ENCODE measurements around the gene MRPL41. TPM values are rescaled to one million over a fixed set of nuclear protein-coding genes. Genes with fewer than 3 reads are reported as not detected.
"Not testable (repeated sequence)": the region's sequence is repeated elsewhere in the genome, so short reads cannot be mapped to it uniquely, and the experiment has no call there.

Gene MRPL41
- total RNA-seq, 6 experiments from 2014 or later = 48.4 to 67.7 (median 57.3) TPM

DNA sequence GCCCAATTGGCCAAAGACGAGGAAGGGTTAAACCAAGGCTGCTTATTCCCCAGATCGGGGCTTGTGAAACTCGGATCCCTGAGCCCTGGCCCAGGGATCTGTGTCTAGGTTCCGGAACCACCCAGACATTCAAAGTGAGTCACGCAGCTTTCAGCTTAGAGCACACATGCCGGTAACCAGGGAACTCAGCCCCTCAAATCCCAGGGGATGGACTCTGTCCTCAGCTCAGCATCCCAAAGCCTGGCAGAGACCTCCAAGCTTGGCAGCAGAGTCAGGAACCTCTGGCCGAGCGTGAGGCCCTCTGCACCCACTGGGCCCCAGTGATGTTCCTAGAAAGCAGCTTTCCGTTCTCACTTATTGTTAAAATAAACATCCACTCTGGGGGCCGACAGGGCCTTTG lies 6.6 kb upstream of the MRPL41 start:
- H3K27me3 Mint-ChIP-seq (ENCODE audit: insufficient read depth) = no peaks in the 10 kb centered on the region; the same call in none of the 2 replicates
- TF ChIP-seq, protein P1, sequence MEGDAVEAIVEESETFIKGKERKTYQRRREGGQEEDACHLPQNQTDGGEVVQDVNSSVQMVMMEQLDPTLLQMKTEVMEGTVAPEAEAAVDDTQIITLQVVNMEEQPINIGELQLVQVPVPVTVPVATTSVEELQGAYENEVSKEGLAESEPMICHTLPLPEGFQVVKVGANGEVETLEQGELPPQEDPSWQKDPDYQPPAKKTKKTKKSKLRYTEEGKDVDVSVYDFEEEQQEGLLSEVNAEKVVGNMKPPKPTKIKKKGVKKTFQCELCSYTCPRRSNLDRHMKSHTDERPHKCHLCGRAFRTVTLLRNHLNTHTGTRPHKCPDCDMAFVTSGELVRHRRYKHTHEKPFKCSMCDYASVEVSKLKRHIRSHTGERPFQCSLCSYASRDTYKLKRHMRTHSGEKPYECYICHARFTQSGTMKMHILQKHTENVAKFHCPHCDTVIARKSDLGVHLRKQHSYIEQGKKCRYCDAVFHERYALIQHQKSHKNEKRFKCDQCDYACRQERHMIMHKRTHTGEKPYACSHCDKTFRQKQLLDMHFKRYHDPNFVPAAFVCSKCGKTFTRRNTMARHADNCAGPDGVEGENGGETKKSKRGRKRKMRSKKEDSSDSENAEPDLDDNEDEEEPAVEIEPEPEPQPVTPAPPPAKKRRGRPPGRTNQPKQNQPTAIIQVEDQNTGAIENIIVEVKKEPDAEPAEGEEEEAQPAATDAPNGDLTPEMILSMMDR (IDR thresholded peaks at IDR 0.05) = no peak
- H3K9me3 Mint-ChIP-seq = no peaks in the 10 kb centered on the region
- H3K4me3 Mint-ChIP-seq = no peak overlapping the region
- no peak for DNase-seq
- no peaks in the 10 kb centered on the region for H3K36me3 Mint-ChIP-seq (ENCODE audit: low read depth)
- no peak overlapping the region for H3K27ac Mint-ChIP-seq
- H3K4me1 Mint-ChIP-seq (ENCODE audit: low read depth) = peaks cover 10% of the 10 kb centered on the region

DNA sequence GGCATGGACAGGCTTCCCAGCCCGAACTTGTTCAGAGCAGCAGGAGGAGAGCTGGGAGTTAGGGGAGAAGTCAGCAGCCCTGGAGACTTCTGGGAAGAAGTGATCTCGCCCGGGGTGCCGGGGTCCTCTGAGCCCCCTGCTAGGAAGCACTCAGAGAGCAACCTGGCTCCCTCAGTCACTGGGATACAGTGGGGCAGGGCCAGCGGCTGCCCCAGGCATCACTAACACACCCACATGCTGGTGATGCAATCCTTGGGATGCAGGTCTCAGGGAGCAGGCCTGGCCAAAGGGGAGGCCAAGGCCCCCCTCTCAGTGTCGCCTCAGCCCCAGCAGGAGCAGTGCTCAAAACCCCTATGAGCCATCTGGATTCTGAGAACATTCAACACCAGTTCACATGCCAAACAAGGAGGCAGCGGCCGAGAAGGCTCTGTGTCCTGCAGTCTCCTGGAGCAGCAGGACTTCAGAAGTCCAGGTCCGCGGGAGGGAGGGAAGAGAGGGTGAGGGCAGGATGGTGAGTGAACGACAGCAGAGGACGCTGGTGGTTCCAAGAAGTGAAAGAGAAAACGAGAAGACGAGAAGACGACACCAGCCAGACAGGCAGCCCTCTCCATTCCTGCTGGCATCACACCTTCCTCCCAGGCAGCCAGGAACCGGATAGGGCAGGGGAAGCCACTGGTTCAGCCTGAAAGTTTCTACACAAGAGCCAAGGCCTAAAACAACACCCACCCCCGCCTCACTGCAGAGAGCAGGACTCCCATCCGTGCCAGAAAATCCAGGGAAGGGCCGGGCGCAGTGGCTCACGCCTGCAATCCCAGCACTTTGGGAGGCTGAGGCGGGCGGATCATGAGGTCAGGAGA lies 3.8 kb upstream of the MRPL41 start:
- TF ChIP-seq, protein P1 (IDR thresholded peaks at IDR 0.05) = no peak
- Mint-ChIP-seq H3K9me3 (no peaks in the 10 kb centered on the region), H3K27me3 (ENCODE audit: insufficient read depth) (no peaks in the 10 kb centered on the region; the same call in 1 of the 2 replicates), H3K4me3 (no peak overlapping the region), H3K4me1 (ENCODE audit: low read depth) (peaks cover 21% of the 10 kb centered on the region), H3K36me3 (ENCODE audit: low read depth) (peaks cover 5% of the 10 kb centered on the region), H3K27ac (no peak overlapping the region)
- DNase-seq = no peak

DNA sequence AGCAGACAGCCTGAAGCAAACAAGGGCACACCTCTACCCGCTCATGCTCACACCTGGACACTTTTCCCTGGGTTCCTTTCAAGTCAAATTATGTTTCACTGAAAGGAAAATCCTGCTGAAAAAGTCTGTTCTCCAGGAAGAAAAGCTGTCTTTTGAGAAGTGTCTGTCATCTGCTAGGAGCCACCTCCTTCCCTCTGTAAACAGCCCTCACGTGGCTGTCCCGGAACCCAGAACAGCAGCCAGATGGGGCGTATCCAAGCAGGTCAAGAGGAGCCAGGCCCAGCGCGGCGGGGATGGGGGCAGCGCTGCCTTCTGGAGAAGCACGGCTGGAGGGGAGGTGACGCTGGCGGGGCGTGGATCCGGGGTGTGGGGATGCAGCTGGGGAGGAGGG lies 1.5 kb upstream of the MRPL41 start, which contains the start of gene PNPLA7:
Gene PNPLA7, minus strand, starts transcription at position 172 of the 391 bp plus-strand sequence. CDS start 205 bp downstream, outside the sequence.
- Mint-ChIP-seq H3K36me3 (ENCODE audit: low read depth) (peaks cover 16% of the 10 kb centered on the region), H3K4me1 (ENCODE audit: low read depth) (peaks cover 20% of the 10 kb centered on the region), H3K4me3 (peak within 1 kb of the TSS; percentile 85), H3K9me3 (no peaks in the 10 kb centered on the region), H3K27me3 (ENCODE audit: insufficient read depth) (no peaks in the 10 kb centered on the region), H3K27ac (peak within 1 kb of the TSS; percentile 64)
- TF ChIP-seq, protein P1 (IDR thresholded peaks at IDR 0.05) = no peak
- peak; percentile 70 for DNase-seq

DNA sequence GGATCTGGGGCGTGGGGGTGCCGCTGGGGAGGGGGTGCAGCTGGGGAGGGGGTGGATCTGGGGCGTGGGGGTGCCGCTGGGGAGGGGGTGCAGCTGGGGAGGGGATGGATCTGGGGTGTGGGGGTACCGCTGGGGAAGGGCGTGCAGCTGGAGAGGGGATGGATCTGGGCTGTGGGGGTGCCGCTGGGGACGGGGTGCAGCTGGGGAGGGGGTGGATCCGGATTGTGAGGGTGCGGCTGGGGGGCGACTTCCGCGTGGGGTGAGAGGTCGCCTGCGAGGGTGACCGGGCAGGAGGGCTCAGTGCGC lies 768 bp upstream of the MRPL41 start:
- H3K4me1 Mint-ChIP-seq (ENCODE audit: low read depth) = peaks cover 23% of the 10 kb centered on the region
- not testable (repeated sequence) for H3K27me3 Mint-ChIP-seq (ENCODE audit: insufficient read depth); H3K27ac Mint-ChIP-seq; H3K9me3 Mint-ChIP-seq; DNase-seq
- H3K4me3 Mint-ChIP-seq = peak overlapping the region; percentile 57
- peaks cover 19% of the 10 kb centered on the region for H3K36me3 Mint-ChIP-seq (ENCODE audit: low read depth)

DNA sequence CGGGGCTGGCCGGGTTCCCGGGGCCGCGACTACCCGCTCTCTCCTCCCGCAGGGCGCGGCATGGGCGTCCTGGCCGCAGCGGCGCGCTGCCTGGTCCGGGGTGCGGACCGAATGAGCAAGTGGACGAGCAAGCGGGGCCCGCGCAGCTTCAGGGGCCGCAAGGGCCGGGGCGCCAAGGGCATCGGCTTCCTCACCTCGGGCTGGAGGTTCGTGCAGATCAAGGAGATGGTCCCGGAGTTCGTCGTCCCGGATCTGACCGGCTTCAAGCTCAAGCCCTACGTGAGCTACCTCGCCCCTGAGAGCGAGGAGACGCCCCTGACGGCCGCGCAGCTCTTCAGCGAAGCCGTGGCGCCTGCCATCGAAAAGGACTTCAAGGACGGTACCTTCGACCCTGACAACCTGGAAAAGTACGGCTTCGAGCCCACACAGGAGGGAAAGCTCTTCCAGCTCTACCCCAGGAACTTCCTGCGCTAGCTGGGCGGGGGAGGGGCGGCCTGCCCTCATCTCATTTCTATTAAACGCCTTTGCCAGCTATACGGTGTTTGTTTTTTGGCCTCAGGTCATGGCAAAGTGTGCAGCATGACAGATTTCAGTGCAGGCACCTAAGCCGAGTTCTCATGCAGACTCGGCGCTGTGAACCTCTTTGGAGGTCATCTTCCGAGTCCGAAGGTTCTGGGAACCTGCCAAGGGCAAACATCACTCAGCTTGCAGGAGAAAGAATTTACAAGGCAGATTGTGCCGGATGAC lies 516 bp downstream of the MRPL41 start:
- TF ChIP-seq, protein P1 (IDR thresholded peaks at IDR 0.05) = no peak
- H3K9me3 Mint-ChIP-seq = no peaks in the 10 kb centered on the region
- DNase-seq = no peak
- peaks cover 28% of the 10 kb centered on the region for H3K4me1 Mint-ChIP-seq (ENCODE audit: low read depth)
- peaks cover 19% of the 10 kb centered on the region for H3K36me3 Mint-ChIP-seq (ENCODE audit: low read depth)
- H3K27me3 Mint-ChIP-seq (ENCODE audit: insufficient read depth) = no peaks in the 10 kb centered on the region
- peak overlapping the region; percentile 78 for H3K27ac Mint-ChIP-seq
- peak overlapping the region; percentile 90 for H3K4me3 Mint-ChIP-seq

DNA sequence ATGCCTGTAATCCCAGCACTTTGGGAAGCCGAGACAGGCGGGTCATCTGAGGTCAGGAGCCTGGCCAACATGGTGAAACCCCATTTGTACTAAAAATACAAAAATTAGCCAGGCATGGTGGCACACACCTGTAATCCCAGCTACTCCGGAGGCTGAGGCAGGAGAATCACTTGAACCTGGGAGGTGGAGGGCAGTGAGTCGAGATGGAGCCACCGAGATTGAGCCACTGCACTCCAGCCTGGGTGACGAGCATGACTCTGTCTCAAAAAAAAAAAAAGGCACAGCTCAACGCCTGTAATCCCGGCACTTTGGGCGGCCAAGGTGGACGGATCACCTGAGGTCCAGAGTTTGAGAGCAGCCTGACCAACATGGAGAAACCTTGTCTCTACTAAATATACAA lies 2.0 kb downstream of the MRPL41 start:
- not testable (repeated sequence) for H3K4me3 Mint-ChIP-seq; H3K9me3 Mint-ChIP-seq; H3K27me3 Mint-ChIP-seq (ENCODE audit: insufficient read depth); H3K27ac Mint-ChIP-seq; DNase-seq
- H3K4me1 Mint-ChIP-seq (ENCODE audit: low read depth) = peaks cover 28% of the 10 kb centered on the region
- H3K36me3 Mint-ChIP-seq (ENCODE audit: low read depth) = peaks cover 19% of the 10 kb centered on the region
